Right cardiac atrium (tissue), 5 donors: ENCODE measurements around the gene AGBL2. TPM values are rescaled to one million over a fixed set of nuclear protein-coding genes. Genes with fewer than 3 reads are reported as not detected.
"Not testable (repeated sequence)": the region's sequence is repeated elsewhere in the genome, so short reads cannot be mapped to it uniquely, and the experiment has no call there.

Experiments used
- ATAC-seq, 2 donors: fragments of 200-7000 bp; cut with Tn5 transposase; one replicate each; pipeline versions ENCODE4 v1.8.0 to v1.9.1; 2020; ENCODE audit warnings: moderate library complexity in 2 of 2, mild to moderate bottlenecking in 1 of 2
- DNase-seq, 3 donors: peaks; one replicate each; pipeline ENCODE4 v3.0.0-alpha.2; 2020
- H3K27ac ChIP-seq: one replicate; pipeline ENCODE4 v1.5.1; 2013; ENCODE audit warnings: mild to moderate bottlenecking, low read length, control low read depth, moderate library complexity
- H3K27me3 ChIP-seq: one replicate; pipeline ENCODE4 v1.6.1; 2013; ENCODE audit not compliant: control insufficient read depth, insufficient read depth
- H3K4me1 ChIP-seq: one replicate; pipeline ENCODE4 v1.6.1; 2013; ENCODE audit warnings: low read length; ENCODE audit not compliant: control insufficient read depth, insufficient read depth
- H3K4me3 ChIP-seq: one replicate; pipeline ENCODE4 v1.5.1; 2013; ENCODE audit warnings: low read length, control low read depth
- H3K9me3 ChIP-seq: one replicate; pipeline ENCODE4 v1.6.1; 2013; ENCODE audit warnings: low read length; ENCODE audit not compliant: control insufficient read depth
- WGBS: extraction: QIAGEN DNeasy Blood & Tissue Kit; methylation state at CpG from one replicate; pipeline ENCODE4 v1.1.7; 2013; 5-methylcytosine and 5-hydroxymethylcytosine counted together
- intact Hi-C, 4 donors: fragments of 100-400 bp; cut with DNase I; formaldehyde crosslinking; loops; one replicate each; pipeline versions ENCODE4 v1.11.0 to v1.14.0; 2022 to 2023
- polyA plus RNA-seq: library from polyadenylated mRNA; stranded (reverse); fragments of 200-250 nt; gene quantifications from one replicate; pipeline ENCODE4 v1.2.3, GENCODE V29; 2013
- total RNA-seq, 4 donors: library from RNA; stranded (reverse); fragmentation: NEBNext Ultra II Directional; extraction: Animal tissue kit (Norgen Biotek cat#: 25700); gene quantifications; one replicate each; pipeline ENCODE4 v1.2.1, GENCODE V29; 2021
- donor health status: healthy with polysubstance abuse.
- donor health status: DM: no; HTN: yes; CAD: no.
- donor health status: DM: no; HTN: no; CAD: no.
- donor health status: DM: no; HTN: yes; CAD: no; lungs with severe emphysema.
- donor health status: DM: yes; HTN: yes; CAD: no.

Gene AGBL2
- total and polyA plus RNA-seq, 5 donors: 0.18 to 0.47 (median 0.42) TPM

DNA sequence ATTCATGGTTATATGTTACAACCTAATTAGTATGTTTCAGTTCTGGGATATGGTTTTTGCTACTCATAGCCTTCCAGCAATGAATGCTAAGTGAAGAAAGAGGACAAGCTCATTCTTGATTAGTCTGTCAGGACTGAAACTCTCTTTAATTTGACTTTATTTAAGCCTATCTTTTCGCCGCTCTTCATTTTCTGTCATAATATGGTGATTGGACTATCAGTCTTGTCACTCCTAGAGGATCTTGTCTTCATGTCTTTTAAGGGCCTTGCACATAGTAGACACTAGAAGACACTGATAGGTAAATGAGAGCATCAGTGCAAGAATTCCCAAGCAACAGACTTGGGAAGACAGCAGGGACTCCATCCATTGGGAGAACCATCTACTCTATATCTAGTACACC lies 53.9 kb downstream of the AGBL2 start:
- ATAC-seq (no peak), DNase-seq (no peak)
- Histone ChIP-seq H3K4me3 (no peak overlapping the region), H3K27ac (no peak overlapping the region), H3K4me1 (no peaks in the 10 kb centered on the region), H3K9me3 (no peaks in the 10 kb centered on the region), H3K27me3 (no peaks in the 10 kb centered on the region)
- WGBS: 98% methylated on average over 2 of the region's 2 CpGs
- intact Hi-C loops: no loop called here

DNA sequence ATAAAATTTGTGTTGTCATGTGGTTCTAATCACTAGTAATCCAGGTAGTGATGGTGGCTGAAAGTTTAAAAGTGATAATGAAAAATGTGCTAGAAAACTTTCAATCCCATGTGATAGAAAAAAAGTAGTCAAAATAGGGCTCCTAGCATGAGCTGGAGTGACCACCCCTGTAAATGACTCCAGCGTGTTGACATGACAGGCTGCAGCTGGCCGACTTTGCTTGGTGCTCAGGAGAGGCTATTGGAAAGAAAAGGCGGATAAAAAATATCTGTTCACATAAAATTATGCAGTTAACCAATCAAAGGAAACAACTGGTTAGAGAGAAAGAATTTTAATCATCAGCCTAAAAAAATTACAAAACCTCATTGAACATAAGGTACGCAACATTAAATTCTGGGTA lies 55.9 kb downstream of the AGBL2 start:
- ATAC-seq (no peak), DNase-seq (peak; percentile 21 to 79 (median 74))
- H3K9me3 ChIP-seq: no peaks in the 10 kb centered on the region
- H3K27me3 ChIP-seq: no peaks in the 10 kb centered on the region
- no peak overlapping the region for H3K27ac ChIP-seq
- H3K4me1 ChIP-seq: no peaks in the 10 kb centered on the region
- intact Hi-C loops: no loop called here
- no peak overlapping the region for H3K4me3 ChIP-seq
- WGBS: 64% methylated on average over 4 of the region's 4 CpGs

DNA sequence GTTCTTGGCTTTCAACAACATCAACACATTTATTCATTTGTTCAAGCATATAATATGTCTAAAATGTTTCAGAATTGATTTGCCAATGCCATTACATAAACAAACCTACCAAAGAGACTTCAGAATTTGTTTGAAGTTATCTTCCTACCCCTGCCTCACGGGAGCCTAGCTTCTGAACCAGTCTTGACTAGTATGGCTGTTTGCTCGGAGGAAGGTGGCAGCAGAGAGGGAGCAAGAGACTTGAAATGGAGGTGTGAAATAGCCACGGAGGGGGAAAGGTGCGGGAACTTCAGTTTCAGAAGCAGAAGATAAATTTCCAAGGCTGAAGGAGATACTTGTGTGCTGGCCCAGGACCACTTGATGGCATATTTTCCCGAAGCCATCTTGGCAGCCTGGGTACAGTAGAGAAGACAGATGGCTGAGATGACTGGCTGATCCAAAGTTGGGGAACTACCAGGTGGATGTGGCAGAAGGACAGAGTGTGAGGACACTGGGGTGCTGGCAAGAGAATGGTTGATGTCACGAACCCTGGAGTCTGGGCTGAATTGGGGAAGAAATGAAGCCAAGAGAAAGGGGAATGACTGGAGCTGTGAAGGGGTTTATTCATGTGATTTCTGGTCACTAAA lies 58.8 kb downstream of the AGBL2 start:
- no peaks in the 10 kb centered on the region for H3K4me1 ChIP-seq
- H3K9me3 ChIP-seq: no peaks in the 10 kb centered on the region
- H3K4me3 ChIP-seq: no peak overlapping the region
- DNase-seq: no peak
- ATAC-seq: no peak
- H3K27ac ChIP-seq: no peak overlapping the region
- no peaks in the 10 kb centered on the region for H3K27me3 ChIP-seq
- 70% methylated on average over 6 of the region's 6 CpGs for WGBS
- intact Hi-C loops: no loop called here

DNA sequence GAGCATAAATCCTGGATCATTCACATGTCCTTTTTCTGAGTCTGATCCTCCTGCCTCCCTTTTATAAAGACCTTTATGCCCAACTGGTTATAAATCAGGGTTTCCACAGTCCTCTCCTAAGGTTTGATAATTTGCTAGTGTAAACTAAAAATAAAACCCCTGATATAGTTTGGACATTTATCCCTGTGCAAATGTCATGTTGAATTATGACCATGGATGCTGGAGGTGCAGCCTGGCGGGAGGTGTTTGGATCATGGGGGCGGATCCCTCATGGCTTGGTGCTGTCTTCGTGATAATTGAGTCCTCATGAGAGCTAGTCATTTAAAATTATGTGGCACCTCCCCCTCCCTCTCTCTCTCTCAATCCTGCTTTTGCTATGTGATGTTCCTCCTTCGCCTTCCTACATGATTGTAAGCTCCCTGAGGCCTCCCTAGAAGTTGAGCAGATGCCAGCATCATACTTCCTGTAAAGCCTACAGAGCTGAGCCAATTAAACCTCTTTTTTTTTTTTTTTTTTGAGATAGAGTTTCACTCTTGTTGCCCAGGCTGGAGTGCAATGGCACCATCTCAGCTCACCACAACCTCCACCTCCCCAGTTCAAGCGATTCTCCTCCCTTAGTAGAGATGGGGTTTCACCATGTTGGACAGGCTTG lies 63.2 kb downstream of the AGBL2 start:
- Histone ChIP-seq H3K27me3 (no peaks in the 10 kb centered on the region), H3K4me1 (no peaks in the 10 kb centered on the region), H3K27ac (no peak overlapping the region), H3K4me3 (no peak overlapping the region), H3K9me3 (no peaks in the 10 kb centered on the region)
- 95% methylated on average over 5 of the region's 5 CpGs for WGBS
- intact Hi-C loops: no loop called here
- DNase-seq: no peak
- ATAC-seq: no peak

DNA sequence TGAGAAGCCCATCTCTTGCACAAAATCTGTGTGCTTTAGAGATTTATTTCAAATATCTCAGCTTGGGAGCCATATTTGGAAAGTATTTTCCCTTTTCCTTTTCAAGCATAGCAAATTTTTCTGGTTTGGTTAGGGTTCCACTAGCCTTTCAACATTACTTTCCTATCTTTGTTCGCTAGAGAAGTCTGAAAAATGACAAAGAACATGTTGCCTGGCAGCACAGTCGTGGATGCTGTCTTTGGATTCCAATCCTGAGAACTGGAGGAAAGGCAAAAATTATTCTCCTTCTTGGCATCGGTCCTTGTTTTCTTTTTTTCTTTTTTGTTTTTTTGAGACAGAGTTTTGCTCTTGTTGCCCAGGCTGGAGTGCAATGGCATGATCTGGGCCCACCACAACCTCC lies 65.9 kb downstream of the AGBL2 start:
- 46% methylated on average over 3 of the region's 3 CpGs for WGBS
- Histone ChIP-seq H3K9me3 (no peaks in the 10 kb centered on the region), H3K27me3 (no peaks in the 10 kb centered on the region), H3K4me3 (no peak overlapping the region), H3K27ac (no peak overlapping the region), H3K4me1 (no peaks in the 10 kb centered on the region)
- no peak for DNase-seq
- intact Hi-C loops: no loop called here
- no peak for ATAC-seq

DNA sequence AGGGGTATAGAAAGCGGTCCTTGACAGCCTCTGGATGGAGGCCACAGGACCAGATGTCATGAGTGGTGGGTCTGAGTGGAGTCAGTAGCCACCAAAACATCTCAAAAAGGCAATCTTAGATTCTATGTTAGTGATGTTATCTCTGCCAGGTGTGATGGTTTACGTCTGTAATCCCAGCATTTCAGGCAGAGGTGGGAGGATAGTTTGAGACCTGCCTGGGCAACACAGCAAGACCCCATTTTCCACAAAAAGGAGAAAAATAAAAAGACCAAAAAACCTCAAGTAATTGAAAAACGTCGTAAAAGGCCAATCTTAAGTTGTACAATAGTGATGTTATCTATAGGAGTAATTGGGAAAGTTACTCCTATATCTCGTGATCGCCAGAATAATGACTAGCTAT lies 69.2 kb downstream of the AGBL2 start:
- Histone ChIP-seq H3K27ac (no peak overlapping the region), H3K4me3 (no peak overlapping the region), H3K27me3 (no peaks in the 10 kb centered on the region), H3K4me1 (no peaks in the 10 kb centered on the region), H3K9me3 (no peaks in the 10 kb centered on the region)
- DNase-seq (no peak), ATAC-seq (no peak)
- 87% methylated on average over 6 of the region's 6 CpGs for WGBS
- intact Hi-C loops: no loop called here

DNA sequence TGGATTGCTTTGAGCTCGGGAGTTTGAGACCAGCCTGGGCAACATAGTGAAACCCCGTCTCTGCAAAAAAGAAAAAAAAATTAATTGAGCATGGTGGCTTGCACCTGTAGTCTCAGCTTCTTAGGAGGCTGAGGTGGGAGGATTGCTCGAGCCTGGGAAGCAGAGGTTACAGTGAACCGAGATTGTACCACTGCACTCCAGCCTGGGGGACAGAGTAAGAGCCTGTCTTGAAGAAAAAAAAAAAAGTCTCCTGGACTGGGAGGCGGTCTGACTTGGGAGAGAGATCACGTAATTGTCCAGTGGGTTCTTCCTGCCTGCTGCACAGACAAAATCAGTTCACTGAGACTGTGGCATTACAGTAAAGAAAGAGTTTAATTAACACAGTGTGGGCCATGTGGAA lies 69.7 kb downstream of the AGBL2 start:
- ATAC-seq (no peak), DNase-seq (no peak)
- H3K9me3 ChIP-seq: no peaks in the 10 kb centered on the region
- no peaks in the 10 kb centered on the region for H3K27me3 ChIP-seq
- no peak overlapping the region for H3K4me3 ChIP-seq
- no peak overlapping the region for H3K27ac ChIP-seq
- intact Hi-C loops: no loop called here
- H3K4me1 ChIP-seq: peaks cover under 1% of the 10 kb centered on the region
- 76% methylated on average over 6 of the region's 6 CpGs for WGBS

DNA sequence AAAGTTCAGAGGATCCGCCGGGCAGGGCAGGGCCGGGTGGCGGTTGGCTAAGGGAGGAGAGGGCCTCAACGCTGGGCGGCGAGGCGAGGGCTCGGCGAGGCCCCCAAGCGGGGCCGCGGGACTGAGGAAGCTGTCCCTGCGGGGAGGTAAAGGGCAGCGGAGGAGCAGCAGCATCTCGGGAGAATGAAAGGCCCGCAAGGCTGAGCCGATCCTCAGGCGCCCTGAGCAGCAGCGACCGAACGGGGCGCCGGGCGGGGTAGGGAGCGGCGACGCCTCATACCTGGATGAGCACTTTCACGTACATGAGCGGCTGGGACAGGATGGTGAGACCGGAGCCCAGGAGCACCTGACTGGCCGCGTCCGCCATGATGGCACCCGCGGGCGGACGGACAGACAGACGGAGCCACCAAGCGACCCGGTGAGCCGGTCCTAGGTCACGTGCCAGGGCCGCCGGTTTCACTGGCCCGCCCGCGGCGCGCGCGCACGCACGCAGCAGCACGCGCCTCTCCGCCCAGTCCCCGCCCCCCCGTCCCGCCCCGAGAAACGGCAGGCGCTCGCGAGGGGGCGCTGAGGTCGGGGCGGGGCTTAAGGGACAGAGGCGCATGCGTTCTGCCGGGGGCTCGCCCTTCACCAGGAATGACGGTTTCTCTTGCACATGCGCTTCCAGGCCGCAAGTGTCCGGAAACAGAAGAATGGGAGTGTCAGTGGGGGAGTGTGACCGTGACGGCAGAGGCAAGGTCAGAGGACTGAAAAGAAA lies 72.9 kb downstream of the AGBL2 start, which contains the start of gene MTCH2:
TSS of gene MTCH2 (minus strand) at position 461 of the 757 bp plus-strand sequence. CDS start at position 367, 94 bp downstream.
- intact Hi-C loops: no loop called here
- H3K27me3 ChIP-seq: no peaks in the 10 kb centered on the region
- peak; percentile 96 to 98 (median 97) for DNase-seq
- peak within 1 kb of the TSS; percentile 33 for H3K27ac ChIP-seq
- H3K9me3 ChIP-seq: no peaks in the 10 kb centered on the region
- H3K4me1 ChIP-seq: peaks cover 2% of the 10 kb centered on the region
- peak within 1 kb of the TSS; percentile 53 for H3K4me3 ChIP-seq
- peak; percentile 97 to 99 for ATAC-seq
- under 1% methylated on average over 78 of the region's 78 CpGs for WGBS

DNA sequence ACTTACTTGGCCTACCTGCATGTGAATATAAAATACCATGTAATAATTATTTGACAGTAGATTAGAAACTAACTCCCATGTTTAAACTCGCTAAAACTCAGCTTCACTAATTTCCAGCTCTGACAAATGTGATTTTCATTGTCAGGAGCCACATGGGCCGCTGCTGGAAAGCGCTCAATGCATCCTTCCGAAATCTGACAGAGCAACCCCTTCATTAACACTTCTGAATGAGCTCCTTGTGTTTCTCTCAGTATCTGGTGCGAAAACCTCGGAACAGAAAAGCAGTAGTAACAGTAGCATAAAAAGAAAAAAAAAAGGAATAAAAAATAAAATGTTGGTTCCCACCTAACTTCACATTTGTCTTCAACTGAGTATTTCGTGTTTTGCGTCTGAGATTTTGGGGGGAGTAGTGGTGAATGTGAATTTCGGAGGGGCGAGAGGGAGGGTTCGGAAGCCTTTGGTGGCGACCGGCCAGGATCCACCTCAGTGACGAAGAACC lies 73.5 kb downstream of the AGBL2 start:
- no peaks in the 10 kb centered on the region for H3K27me3 ChIP-seq
- intact Hi-C loops: no loop called here
- peak overlapping the region; percentile 33 for H3K27ac ChIP-seq
- peak overlapping the region; percentile 53 for H3K4me3 ChIP-seq
- WGBS: 5% methylated on average over 14 of the region's 14 CpGs
- no peaks in the 10 kb centered on the region for H3K9me3 ChIP-seq
- ATAC-seq (no peak), DNase-seq (no peak)
- peaks cover 2% of the 10 kb centered on the region for H3K4me1 ChIP-seq

DNA sequence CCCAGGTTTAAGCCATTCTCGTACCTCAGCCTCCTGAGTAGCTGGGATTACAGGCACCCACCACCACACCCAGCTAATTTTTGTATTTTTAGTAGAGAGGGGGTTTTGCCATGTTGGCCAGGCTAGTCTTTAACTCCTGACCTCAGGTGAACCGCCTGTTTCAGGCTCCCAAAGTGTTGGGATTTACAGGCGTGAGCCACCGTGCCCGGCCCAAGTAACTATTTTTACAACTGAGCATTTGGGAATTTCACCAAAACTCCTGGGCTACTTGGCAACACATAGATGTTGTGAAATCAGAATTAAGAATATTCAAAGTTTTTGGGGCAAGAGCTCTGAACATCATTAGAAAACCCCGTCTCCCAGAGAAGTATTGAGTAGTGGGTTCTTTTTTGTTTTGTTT lies 74.7 kb downstream of the AGBL2 start:
- H3K27ac ChIP-seq, H3K4me3 ChIP-seq, H3K4me1 ChIP-seq, H3K9me3 ChIP-seq, ATAC-seq, intact Hi-C loops, DNase-seq, H3K27me3 ChIP-seq: not testable (repeated sequence)
- WGBS: 70% methylated on average over 6 of the region's 6 CpGs

DNA sequence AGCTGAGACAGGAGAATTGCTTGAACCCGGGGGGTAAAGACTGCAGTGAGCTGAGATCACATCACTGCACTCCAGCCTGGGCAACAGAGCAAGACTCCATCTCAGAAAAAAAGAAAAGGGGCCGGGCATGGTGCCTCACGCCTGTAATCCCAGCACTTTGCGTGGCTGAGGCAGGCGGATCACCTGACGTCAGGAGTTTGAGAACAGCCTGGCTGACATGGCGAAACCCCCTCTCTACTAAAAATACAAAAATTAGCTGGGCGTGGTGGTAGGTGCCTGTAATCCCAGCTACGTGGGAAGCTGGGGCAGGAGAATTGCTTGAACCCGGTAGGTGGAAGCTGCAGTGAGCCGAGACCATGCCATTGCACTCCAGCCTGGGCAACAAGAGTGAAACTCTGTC lies 78.8 kb downstream of the AGBL2 start:
- DNase-seq, H3K27me3 ChIP-seq, H3K4me1 ChIP-seq, H3K4me3 ChIP-seq, intact Hi-C loops, ATAC-seq, H3K27ac ChIP-seq, H3K9me3 ChIP-seq: not testable (repeated sequence)
- 95% methylated on average over 11 of the region's 11 CpGs for WGBS
